HCEC 1CT (cell line): ENCODE data around the gene GNA14.
"Not testable (repeated sequence)": the region's sequence is repeated elsewhere in the genome, so short reads cannot be mapped to it uniquely, and the experiment has no call there.

Source experiments
- DNase-seq: peaks from one replicate; pipeline ENCODE4 v3.0.0-alpha.2; 2017

The GNA14 gene

GRCh38 chr9:77486463-77486862, 161.7 kb downstream of the GNA14 start:
- DNase-seq = no peak

- peak; percentile 35 for DNase-seq
These were observed 172.3 kb downstream of the GNA14 start for GRCh38 chr9:77475641-77476473.

- no peak for DNase-seq
These were observed 173.2 kb downstream of the GNA14 start for GRCh38 chr9:77474936-77475335.

DNA sequence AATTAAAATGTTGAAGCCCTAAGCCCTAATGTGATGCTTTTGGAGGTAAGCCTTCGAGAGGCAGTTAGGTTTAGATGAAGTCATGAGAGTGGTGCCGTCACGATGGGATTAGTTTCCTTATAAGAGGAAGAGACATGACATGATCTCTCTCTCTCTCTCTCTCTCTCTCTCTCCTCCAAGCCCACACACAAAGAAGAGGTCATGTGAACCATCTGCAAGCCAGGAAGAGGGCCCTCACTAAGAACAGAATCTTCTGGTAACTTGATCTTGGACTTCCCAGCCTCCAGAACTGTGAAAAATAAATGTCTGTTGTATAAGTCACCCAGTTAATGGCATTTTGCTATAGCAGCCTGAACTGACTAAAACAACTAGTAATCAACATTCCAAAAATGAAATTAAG, 175.5 kb downstream of the GNA14 start:
- DNase-seq = peak; percentile 9

DNA sequence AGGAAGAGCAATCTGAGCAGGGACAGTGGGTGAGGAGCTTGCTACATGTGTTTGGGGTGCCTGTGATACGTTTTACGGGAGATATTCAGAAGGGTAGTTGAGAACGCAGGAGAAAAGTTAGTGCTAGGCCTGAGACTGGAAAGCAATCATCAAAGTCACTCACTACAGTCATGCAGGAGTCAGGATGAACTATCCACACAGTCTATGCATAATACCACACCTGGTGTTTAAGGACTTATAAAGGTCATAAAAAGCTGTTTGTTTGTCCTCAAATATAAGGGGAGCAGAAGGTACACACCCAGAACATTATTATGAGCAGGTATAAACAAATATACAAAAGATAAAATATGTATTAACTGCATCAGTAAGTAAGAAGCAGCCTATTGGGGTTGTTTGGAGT, 176.6 kb downstream of the GNA14 start:
- DNase-seq = no peak

DNA sequence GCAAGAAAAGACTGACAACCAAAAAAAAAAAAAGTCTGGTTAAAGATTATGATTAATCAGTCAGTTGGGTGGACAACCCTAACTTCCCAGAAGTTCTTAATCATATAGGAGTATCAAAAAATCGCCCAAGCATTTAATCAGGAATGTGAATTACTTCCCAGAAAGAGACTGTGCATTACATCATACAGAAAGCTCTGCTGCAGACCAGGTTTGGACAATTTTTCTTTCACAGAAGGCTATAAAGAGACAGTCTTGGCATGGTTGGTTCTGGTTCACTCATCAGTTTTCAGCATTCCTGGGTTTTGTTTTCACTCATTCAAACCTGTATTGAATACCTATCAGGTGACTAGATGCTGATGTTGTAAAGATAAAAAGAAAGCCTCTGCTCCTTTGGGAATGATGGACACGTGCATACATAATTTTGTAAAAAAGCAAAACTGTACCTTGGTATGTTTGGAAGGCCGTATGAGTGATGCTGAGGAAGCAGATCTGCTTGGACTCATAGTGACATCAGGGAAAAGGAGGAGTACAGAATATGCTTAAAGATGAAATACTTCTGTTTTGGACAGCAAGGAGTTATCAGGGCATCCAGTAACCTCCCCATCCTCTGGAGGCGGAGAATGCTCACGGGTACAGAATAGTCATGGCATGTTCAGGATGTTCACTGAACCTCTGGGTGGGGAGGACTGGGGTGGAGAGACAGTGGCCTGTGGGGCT, 178.4 kb downstream of the GNA14 start:
- no peak for DNase-seq

DNA sequence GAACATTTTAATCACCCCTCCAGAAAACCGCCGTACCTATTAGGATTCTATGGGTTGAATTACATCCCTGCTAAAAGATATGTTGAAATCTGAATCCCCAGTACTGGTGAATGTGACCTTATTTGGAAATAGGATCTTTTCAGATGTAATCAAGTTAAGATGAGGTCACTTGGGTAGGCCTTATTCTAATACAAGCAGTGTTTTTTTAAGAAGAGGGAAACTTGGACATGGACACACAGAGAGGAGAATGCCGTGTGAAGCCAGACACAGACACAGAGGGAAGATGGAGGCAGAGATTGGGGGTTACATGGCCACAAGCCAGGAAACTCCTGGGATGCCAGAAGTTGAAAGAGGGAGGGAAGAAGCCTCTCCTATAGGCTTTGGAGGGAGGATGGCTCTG, 183.5 kb downstream of the GNA14 start:
- peak; percentile 67 for DNase-seq

DNA sequence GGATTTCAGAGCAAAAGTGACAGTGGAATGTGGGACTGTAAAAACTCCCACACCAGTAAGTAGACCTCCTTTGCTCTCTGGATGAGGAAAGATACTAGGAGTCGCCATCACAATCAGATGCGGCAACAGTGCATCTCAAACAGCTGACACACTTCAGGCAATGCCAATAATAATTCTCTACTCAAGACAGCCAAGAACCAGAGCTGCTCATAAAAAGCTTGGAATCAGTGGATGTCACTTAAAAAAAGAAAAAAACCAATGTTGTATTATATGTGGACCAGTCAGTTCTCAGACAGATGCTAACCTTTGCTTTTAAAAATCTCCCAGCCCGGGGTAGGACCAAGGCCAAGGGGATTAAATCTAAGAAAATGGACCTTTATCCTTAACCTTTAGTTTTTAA, 185.0 kb downstream of the GNA14 start:
- no peak for DNase-seq

- no peak for DNase-seq
These were observed 186.1 kb downstream of the GNA14 start for GRCh38 chr9:77462066-77462465.

DNA sequence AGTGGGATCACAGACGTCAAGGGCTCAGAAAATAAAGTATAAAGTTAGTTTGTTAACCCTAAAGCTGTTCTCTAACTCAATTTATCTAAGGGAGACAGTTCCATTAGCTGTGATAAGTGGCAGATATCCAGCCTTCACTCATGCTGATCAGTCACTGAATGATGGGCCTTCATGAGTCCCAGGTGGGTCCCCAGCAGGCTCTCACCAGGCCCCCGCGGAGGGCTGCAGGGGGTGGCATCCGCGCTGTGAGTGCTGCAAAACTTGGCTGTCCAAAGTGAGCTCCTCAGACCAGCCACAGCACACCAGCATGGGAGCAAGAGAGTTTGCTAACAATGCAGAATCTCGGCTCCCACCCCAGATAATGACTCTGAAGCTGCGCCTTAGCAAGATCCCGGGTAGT, 187.2 kb downstream of the GNA14 start:
- DNase-seq = no peak

- DNase-seq = peak; percentile 68
These were observed 190.1 kb downstream of the GNA14 start for GRCh38 chr9:77457916-77458592.

DNA sequence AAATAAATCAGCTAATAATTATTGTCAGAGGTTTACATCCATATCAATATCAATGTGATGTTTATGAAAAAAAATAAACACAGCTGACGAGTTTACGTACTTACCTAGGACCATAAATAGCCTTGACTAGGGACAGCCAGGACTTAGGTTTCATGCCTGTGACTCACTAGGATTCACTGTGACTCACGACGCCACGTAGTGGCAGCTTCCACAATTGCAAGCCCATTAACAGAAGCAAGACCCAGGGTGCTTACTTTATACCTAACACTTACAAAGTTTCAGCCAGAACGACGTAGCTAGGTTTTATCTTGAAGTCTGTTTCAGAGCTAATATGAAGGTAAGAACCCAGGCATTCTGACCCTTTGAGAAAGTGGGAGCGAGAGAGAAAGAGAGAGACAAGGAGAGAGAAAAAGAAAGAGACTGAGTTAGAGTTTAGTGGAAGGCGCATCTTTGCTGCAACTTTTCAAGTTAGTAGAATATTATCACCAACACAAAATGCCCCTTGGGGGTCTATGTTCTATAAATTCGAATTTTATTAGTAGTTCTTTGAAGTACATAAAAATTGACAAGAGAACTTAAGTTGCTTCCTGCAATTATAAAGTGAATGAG, 191.2 kb downstream of the GNA14 start:
- peak; percentile 83 for DNase-seq

DNA sequence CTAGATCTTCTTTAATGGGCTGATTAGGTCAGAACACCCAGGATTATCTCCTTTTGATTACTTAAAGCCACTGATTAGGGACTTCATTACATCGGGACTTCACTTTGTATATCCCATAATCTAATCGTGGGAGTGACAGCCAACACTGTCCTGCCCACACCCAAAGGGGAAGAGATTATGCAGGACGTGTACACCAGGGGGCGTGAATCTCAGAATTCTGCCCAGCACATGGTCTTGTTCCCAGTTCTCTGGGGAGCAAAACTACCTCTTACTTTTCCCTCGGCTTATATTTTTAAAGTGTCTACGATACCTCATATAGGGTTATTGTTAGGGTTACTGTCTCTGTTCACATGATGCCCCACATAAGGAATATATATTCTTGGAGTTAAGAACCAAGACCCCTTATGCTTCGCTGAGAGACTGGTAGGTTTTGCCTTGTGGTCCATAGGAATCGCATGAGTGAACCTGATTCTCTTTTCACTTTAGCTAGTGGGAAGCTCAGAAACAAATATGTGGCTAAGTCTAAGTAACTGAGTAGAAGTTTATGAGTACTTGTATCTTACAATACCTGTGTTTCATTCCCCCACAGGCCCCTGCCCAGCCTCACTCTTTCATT, 192.7 kb downstream of the GNA14 start:
- DNase-seq = peak; percentile 51

- DNase-seq = peak; percentile 9
These were observed 193.5 kb downstream of the GNA14 start for GRCh38 chr9:77454663-77455062.

DNA sequence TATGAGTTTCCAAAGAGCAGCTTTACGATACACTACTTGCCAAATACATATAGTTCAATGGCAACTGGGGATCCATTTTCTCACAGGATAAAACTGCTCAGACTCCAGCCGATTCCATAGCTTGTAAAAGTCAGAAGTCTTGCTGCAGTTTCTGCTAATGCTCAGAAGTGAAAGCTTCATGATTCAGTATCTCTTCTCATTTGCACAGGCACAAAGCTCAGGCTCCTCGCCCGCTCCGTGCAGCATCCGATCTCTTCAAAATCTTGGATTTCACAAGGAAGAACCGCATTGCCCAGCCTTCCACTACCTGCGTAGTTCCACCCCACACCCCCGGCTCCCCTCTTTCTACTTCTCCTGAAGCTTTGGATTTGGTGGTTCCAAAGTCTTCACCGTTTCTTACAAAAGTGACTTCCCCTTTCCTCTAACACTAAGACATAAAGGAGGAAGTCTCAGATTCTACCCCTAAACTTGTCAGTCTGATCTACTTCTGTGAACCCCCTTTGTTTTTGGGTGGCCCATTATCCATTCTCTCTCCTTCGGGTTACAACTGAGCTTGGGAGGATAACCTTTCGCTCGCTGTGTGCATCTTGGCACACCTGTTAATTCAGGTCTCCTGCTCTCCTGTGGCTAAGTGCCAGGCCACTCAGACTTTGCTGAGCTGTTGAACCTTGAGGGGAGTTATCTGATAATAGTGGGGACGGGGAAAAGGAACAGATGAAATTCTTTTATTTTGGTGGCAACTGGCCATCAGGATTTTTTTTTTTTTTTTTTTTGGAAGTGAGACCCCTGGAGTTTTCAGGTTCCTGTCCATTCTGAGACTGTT, 194.1 kb downstream of the GNA14 start:
- DNase-seq = no peak

GRCh38 chr9:77451507-77451906, 196.6 kb downstream of the GNA14 start:
- DNase-seq = no peak

DNA sequence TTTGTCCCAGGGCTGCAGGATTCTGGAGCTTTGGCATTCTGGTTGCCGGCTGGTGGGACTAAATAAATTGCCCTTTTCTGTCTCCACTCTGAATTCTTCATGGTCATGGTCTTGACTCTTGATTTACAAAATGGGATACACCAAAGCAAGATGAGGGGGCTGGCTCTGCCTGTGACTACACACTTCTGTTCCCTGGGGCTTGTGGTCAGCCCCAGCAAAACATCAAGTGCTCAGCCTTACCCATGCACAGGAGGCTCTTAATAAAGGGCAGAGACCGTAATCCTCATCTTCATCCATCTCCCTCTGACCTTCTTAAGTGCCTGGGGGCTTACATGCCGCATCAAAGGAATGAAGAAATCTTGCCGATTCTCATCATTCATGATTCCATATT, 198.0 kb downstream of the GNA14 start:
- no peak for DNase-seq

DNA sequence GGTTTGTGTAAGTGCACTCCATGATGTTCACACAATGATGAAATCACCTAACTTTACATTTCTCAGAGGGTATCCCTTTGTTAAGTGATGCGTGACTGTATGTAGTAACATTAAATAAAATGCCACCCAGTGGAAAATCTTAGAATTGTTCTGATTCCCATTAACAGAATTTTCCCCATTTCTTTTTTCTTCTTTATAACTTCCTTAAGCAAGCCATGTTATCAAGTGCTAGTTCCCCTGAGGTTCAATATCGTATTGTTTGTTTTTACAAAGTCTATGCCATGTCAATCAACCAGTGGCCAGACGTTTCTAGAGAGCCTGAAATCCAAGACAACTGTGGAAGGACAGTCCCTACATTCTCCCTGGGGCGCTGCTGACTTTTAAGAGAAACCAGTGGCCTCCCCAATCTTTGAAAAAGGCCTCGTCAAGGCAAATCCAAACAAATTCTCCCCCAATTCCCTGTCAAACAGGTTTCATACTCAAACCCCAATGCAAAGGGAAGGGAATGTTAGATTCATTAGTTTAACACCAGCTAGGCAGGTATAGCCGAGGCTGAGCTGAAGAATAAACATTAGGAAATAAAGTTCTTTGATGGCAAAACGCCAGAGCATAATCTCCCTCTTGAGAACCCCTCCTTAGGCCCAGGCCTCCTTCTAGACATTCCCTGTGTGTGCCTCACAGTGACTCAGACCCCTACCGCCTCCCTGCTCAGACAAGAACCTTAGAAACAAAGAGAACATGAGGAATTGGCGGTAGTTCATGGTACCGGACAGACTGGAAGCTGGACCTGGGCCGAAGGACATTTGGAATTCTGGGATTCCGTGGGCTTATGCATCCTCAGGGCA, 198.7 kb downstream of the GNA14 start:
- DNase-seq = peak; percentile 67

DNA sequence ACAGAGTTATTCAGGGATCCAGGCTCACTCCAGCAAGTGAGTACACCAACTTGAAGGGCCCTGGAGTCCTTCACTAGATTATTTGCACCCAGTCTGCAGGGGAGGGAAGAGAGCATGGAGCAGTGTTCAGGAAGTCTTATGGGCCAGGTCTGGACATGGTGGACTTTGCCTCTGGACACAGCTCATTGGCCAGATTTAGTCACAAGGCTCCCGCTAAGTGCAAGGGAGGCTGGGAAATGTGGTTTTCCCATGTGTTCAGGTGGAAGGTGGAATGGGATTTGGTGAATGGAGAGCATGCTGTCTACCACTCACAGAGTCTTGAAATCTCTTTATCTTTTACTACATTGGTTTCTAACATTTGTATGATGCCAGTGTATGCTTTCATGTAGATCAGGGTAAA, 200.5 kb downstream of the GNA14 start:
- no peak for DNase-seq

DNA sequence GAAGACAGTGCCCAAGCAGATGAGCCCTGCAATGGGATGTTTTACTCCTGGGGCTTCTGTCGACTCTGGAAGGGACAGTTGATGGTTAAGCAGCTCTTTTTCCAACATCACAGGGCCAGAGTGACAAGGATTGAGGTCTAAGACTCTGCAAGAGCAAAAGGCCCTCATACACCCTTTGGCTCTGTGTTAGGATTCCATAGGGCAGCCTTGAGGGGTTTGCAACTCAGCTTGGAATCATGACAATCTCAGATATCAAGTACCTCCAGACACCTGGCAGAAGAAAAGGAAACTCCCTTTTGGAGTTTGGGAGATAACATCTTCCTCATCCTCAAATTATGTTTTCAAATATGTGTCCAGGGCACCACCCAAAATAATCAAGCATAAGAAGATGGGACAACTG, 205.7 kb downstream of the GNA14 start:
- DNase-seq = no peak

GRCh38 chr9:77441124-77441523, 207.0 kb downstream of the GNA14 start:
- DNase-seq = not testable (repeated sequence)
